HAP-1 (cell line): ENCODE measurements around the gene HES6.

Source experiments
- DNase-seq, 2 experiments: peaks; one replicate each; pipeline ENCODE4 v3.0.0-alpha.2; 2016 to 2020; ENCODE audit warnings: low spot score in 2 of 2
- H3K27me3 ChIP-seq: fragments of 250-450 bp; sonication (Bioruptor Pico); 2 replicates; pipeline ENCODE4 v1.5.1; 2020; ENCODE audit warnings: low read depth, mild to moderate bottlenecking, moderate library complexity
- H3K36me3 ChIP-seq: fragments of 250-450 bp; sonication (Bioruptor Pico); replicated peaks from 2 replicates; pipeline ENCODE4 v1.5.1; 2020; ENCODE audit warnings: mild to moderate bottlenecking
- H3K4me1 ChIP-seq: fragments of 250-450 bp; sonication (Bioruptor Pico); 2 replicates; pipeline ENCODE4 v1.5.1; 2020; ENCODE audit warnings: mild to moderate bottlenecking
- H3K4me3 ChIP-seq: fragments of 250-450 bp; sonication (Bioruptor Pico); 2 replicates; pipeline ENCODE4 v1.5.1; 2020; ENCODE audit warnings: mild to moderate bottlenecking, moderate library complexity
- H3K9me3 ChIP-seq: fragments of 250-450 bp; sonication (Bioruptor Pico); 2 replicates; pipeline ENCODE4 v1.5.1; 2020; ENCODE audit warnings: mild to moderate bottlenecking, moderate library complexity
- in situ Hi-C: fragments of 300-500 bp; cut with MboI; formaldehyde crosslinking; loops from 3 replicates; pipeline ENCODE4 v1.14.3; 2020; ENCODE audit warnings: low sequenced_read_pairs, inconsistent platforms, mixed read lengths

Gene HES6, protein sequence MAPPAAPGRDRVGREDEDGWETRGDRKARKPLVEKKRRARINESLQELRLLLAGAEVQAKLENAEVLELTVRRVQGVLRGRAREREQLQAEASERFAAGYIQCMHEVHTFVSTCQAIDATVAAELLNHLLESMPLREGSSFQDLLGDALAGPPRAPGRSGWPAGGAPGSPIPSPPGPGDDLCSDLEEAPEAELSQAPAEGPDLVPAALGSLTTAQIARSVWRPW

DNA sequence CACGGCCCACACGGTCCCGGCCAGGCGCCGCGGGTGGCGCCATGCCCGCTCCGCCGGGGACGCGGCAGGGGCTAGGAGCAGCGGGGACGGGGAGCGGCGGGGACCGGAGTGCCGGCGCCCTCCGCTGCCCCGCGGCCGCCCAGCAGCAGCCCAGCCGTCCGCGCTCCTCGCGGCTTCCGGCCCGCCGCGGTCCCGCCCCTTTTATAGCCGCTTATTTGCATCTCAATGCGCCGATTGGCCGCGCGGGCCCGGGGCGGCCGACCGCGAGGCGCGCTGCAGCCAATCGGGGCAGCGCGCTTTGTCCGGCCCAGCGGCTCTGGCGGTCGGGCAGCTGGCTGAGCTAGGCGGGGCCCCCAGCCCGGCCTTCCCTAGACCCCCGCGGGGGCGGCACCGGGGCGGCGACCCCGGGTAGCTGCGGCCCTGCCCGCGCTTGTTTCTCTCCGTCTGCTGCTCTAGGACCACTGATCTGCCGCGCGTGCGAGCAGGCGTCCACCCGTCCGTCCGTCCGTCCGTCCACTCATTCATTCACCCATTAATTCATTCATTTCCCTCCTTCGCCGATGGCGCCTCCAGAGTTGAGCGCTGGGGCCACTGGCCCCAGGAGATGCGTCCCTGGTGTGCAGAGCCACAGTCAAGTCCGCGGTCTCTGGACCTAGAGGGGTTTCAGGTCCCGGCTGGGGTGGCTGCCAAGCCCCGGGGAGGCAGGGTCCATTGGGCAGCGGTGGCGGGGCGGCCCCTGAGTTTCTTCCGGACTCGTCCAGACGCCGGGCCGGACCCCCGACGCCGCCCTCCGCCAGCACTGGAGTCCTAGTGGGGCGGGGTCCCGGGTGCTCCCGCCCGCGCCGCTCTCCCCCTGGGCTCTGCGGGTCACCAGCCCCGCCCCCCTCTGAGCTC lies at the start of gene HES6:
TSS of gene HES6 (minus strand) at position 176 of the 894 bp plus-strand sequence. CDS start at position 43, 133 bp downstream.
- H3K36me3 ChIP-seq, result peaks cover 8% of the 10 kb centered on the region
- H3K27me3 ChIP-seq, result no peaks in the 10 kb centered on the region
- H3K4me1 ChIP-seq, result peaks cover 13% of the 10 kb centered on the region
- DNase-seq, result peak; percentile 89 to 92
- H3K9me3 ChIP-seq, result peaks cover 4% of the 10 kb centered on the region; the same call in 1 of the 2 replicates
- H3K4me3 ChIP-seq, result peak within 1 kb of the TSS; percentile 54
- in situ Hi-C loops, result no loop called here

DNA sequence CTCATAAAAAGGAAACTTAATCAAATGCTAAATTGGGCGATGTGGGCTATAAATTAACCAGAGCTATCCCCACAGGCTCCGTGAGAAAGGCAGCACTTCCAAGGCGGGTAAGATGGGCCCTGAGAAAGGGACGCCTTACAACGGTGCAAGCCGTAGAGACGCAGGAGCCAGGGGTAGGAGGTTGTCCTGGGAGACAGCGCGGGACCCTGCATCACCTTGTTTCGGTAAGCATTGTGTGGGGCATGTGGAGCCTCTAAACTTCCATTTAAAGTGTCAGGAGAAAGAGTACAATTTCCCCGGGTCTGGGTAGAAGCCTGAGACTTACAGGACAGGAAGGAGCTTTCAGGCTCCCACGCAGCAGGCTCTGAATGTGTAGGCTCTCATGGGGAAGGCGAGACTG lies 49.7 kb upstream of the HES6 start:
- no peaks in the 10 kb centered on the region for H3K9me3 ChIP-seq
- no peak for DNase-seq
- in situ Hi-C loops, result no loop called here
- peak overlapping the region; percentile 43 for H3K4me3 ChIP-seq
- H3K4me1 ChIP-seq, result peaks cover 44% of the 10 kb centered on the region
- H3K27me3 ChIP-seq, result no peaks in the 10 kb centered on the region
- no peaks in the 10 kb centered on the region for H3K36me3 ChIP-seq

DNA sequence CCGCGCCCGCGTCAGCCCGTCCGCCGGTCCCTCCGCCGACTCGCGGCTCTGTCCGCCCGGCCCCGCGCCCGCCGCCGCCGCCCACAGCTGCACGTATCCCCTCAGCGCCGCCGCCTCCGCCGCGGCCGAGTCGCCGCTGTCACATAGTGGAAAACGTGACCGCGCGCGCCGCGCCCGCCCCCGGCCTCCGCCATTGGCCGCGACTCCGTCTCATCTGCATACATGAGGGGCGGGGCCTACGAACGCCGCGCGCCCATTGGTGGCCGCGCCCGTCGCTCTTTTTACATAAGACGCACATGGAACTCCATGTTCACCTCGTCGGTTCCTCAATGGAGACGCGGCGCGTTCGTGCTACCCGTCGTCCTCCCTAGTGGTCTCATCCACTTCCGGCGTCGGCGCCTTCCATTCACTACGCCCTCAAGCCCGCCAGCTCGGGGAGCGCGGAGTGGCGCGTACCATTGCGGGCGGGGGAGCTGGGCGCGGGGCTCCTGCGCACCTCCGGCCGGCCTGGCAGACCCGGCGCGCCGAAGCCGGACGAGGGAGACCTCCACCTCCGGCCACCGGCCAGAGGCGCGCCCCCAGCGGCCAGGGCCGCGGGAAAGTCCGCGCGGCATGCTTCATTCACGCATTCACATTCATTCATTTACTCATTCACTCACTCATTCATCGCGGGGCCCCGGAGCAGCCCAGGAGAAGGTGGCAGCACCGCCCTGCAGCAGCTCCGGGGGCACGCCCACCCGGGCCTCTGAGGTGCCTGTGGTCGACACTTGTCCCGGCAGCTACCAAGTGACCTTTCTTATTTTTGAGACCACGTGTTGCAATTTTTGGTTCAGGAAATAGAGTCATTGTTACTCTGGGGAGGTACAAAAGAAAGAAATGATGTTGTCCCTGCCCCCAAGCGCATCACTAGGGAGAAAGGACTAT lies 49.1 kb upstream of the HES6 start:
- H3K27me3 ChIP-seq, result no peaks in the 10 kb centered on the region
- H3K36me3 ChIP-seq, result no peaks in the 10 kb centered on the region
- peak; percentile 94 to 98 for DNase-seq
- peaks cover 44% of the 10 kb centered on the region for H3K4me1 ChIP-seq
- in situ Hi-C loops, result no loop called here
- H3K4me3 ChIP-seq, result peak overlapping the region; percentile 43
- H3K9me3 ChIP-seq, result no peaks in the 10 kb centered on the region

DNA sequence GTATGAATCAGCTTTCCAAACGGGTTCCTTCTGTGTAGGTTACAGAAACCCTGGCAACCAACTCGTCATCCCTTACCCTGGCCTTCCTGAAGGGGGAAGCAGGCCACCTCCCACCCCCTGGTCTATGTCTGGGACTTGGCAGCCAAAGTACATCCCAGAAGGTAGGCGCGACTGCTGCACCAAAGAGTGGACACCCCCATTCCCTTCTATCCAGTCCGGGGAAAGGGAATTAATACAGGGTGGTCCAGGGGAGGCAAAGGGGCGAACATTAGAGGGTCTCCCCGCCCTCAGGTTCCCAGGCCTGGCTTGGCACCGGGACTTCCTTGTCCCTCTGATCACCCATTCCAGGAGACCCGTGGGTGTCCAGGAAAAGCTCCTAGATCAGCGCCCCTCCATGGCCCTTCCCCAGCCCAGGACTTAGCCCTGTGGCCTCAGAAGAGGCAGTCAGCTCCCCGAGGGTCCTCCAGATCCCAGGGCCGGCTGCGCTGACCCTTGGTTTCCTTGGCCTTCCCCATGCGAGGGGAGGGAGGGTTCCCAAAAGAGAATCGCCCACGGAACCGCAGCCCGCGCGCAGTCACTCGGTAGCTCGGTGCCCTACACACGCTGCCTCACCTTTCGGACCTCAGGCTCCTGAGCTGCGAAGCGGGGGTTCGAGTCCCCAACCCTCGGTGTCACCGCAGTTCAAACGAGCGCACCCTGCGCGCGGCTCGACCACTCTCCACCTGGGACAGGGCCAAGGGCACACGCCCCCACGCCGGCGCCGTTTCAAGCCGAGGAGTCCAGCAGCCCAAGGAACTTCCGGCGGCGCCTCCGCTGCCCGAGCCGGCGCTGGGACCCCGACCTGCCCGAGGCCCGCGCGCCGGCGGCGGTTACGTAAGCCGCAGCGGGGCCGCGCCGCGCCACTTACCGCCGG lies 48.2 kb upstream of the HES6 start, which contains the start of gene PER2:
TSS of gene PER2 (minus strand) at position 874 of the 913 bp plus-strand sequence. CDS start 10,674 bp downstream, outside the sequence.
- H3K36me3 ChIP-seq, result no peaks in the 10 kb centered on the region
- peaks cover 44% of the 10 kb centered on the region for H3K4me1 ChIP-seq
- in situ Hi-C loops, result no loop called here
- H3K4me3 ChIP-seq, result peak within 1 kb of the TSS; percentile 77
- no peaks in the 10 kb centered on the region for H3K27me3 ChIP-seq
- peak; percentile 44 to 67 for DNase-seq
- no peaks in the 10 kb centered on the region for H3K9me3 ChIP-seq

DNA sequence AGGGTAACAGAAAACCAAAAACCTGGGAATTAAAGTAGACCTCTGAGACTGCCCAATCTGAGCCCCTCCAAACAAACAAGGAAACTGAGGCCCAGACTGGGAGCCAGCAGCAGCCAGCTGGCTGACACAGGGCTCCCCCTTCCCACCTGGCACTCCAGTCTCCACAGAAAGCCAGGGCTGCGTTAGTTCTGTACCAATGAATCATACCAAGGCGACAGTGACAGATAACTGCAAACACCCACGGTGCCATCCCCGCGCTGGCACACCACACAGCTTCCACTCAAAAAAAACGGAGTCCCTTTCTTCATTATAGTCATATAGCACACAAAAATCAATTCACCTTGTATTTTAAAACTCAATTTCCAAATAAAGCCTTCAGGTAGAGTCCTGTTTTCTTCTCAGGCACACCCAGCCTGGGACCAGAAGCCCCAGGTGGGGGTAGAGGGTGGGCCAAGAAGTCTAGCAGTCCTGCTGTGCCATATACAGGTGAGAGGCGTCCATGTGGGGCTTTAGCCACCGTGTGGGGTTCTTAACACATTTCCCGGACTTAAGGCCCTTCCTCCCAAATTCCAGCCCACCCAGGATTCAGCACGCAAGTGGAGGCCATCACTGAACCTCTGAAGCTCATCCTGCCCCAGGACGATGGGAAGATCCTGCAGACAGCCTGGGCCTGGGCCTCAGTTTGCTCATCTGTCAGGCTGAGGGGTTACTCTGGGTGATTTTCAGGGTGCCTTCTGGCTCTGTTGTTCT lies 47.3 kb upstream of the HES6 start:
- H3K4me3 ChIP-seq, result peak overlapping the region; percentile 77
- H3K27me3 ChIP-seq, result no peaks in the 10 kb centered on the region
- H3K36me3 ChIP-seq, result no peaks in the 10 kb centered on the region
- DNase-seq, result no peak
- in situ Hi-C loops, result no loop called here
- H3K4me1 ChIP-seq, result peaks cover 44% of the 10 kb centered on the region
- H3K9me3 ChIP-seq, result no peaks in the 10 kb centered on the region

DNA sequence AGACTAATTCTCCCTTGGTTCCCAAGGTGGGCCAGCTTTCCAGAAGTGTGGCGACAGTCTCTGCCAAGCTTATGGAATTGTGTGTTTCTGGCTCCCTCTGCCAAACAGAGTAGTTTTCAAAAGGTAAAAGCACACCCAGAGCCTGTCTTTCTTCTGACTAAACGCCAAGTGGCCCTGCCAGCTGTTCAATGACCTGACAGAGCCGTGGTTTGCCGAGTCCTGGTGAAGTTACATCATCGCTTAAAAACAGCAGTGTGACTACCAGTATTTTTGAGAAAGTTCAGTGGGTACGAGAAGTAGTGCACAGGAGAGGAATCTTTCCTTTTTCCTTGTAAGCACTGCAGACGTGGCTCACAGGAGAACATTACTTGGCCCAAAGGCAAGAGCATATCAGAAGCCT lies 46.7 kb upstream of the HES6 start:
- no peak for DNase-seq
- Histone ChIP-seq H3K9me3 (no peaks in the 10 kb centered on the region), H3K4me1 (peaks cover 44% of the 10 kb centered on the region), H3K27me3 (no peaks in the 10 kb centered on the region), H3K36me3 (no peaks in the 10 kb centered on the region), H3K4me3 (no peak overlapping the region)
- in situ Hi-C loops, result no loop called here

DNA sequence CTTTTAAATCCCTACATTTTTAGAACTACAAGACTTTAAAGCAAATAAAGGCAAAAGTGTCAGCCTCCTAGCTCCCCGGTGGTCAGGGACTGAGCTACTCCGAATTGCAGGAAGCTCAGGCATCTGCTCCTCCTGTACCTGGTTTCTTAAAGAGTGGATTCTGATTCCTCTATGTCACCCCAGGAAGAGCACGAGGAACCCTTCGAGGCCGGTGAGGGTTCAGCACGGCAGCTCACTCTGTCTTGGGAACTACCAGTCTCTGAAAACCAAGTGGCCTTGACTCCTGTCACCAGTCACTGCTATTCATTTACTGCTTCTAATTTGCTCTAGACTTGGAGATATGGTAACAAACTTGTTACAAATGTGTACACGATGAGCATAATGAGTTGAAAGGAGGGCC lies 46.3 kb upstream of the HES6 start:
- Histone ChIP-seq H3K27me3 (no peaks in the 10 kb centered on the region), H3K36me3 (no peaks in the 10 kb centered on the region), H3K9me3 (no peaks in the 10 kb centered on the region), H3K4me3 (no peak overlapping the region), H3K4me1 (peaks cover 44% of the 10 kb centered on the region)
- in situ Hi-C loops, result no loop called here
- no peak for DNase-seq

DNA sequence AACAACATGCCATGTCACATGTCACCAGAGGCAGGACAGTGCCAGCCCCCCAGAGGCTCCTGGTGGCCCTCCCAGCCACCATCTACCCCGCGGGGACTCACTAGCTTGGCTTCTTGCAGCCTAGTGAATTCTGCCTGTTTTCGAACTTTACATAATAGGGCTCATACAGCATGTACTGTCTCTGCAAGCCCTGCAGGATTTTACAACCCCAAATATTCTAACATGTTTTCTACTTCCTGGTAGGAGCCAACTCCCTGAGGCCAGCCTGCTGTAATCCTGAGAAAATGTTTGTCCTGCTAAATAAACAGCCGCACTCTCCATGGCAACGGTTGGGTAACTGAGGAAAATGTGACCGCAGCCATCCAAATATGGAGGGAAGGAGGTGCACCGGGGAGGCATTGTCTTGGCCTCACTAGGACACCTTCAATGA lies 45.8 kb upstream of the HES6 start:
- Histone ChIP-seq H3K4me1 (peaks cover 42% of the 10 kb centered on the region), H3K27me3 (no peaks in the 10 kb centered on the region), H3K9me3 (no peaks in the 10 kb centered on the region), H3K4me3 (no peak overlapping the region), H3K36me3 (no peaks in the 10 kb centered on the region)
- DNase-seq, result peak; percentile 83 to 88
- in situ Hi-C loops, result no loop called here

DNA sequence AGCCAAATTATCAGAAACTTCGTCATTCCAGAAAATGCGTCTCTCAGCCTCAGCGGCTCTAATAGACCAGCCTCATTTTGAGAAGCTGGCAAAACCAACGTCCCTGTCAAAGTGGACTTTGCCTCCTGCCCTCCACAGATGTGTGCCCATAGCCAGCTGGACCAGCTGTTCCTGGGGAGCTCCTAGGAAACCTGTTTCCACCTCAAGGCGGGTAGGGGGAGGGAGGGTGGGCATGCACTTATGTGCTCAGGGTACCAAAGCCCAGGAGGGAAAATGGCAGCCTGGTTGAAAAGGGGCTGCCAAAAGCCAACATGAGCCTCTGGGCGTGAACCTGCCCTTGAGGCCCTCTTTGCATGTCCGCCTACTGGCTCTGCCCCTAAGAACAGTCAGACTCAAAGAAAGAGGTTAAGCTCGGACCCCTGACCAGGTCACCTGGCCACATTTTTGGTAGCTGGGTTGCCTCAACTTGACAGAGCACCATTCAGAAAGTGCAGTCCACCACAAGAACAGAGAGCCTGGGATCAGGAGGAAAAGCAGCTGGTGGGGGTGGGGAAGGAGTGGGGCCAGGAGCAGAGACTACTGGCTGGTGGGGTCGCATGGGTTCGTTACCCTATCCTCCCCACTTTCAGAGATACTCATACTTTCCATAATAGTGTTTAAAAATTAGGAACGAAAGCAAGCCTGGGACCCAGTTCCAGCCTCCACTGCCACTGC lies 45.1 kb upstream of the HES6 start:
- H3K36me3 ChIP-seq, result no peaks in the 10 kb centered on the region
- no peaks in the 10 kb centered on the region for H3K9me3 ChIP-seq
- H3K4me1 ChIP-seq, result peaks cover 35% of the 10 kb centered on the region
- H3K27me3 ChIP-seq, result no peaks in the 10 kb centered on the region
- DNase-seq, result no peak
- H3K4me3 ChIP-seq, result no peak overlapping the region
- in situ Hi-C loops, result no loop called here

DNA sequence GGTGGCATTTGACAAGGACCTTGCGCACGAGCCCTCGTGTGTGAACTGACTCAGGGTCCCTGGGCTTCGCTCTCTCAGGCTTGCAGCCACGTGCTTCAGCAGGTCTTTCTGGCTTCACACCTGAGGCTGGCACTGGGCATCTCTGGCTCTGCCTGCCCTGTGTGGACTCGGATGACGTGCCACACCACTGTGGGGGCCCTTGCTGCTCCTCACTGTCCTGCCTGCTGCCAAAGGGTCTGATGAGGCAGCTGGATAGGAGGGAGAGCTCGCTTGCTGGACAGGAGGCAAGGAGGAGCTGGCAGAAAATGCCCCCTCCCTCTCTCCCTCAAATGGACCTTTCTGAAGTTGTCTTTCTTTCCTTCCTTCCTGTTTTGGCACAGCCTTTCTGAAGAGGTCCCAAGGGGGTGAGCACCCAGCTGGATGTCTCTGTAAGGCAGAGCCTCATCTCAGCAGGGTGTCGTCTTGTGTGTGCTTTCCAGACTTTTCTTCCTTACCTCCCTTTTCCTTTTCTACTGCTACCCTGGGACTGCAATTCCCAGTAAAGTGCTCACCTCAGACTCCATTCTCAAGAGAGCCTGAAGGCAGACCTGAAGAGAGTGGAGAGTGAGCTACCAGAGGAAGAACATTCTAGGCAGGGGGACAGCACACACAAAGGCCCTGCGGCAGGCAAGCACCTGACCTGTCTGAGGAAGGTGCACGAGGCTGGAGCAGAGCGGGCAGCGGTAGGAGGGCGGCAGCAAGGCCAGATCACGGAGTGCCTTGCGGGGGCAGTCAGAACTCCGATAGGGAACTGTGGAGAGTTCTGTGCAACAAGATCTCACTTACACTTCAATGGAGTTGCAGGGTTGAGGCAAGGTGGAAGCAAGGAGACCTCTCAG lies 43.3 kb upstream of the HES6 start:
- Histone ChIP-seq H3K4me3 (no peak overlapping the region), H3K9me3 (no peaks in the 10 kb centered on the region), H3K4me1 (peaks cover 26% of the 10 kb centered on the region), H3K27me3 (no peaks in the 10 kb centered on the region), H3K36me3 (no peaks in the 10 kb centered on the region)
- in situ Hi-C loops, result no loop called here
- DNase-seq, result no peak

DNA sequence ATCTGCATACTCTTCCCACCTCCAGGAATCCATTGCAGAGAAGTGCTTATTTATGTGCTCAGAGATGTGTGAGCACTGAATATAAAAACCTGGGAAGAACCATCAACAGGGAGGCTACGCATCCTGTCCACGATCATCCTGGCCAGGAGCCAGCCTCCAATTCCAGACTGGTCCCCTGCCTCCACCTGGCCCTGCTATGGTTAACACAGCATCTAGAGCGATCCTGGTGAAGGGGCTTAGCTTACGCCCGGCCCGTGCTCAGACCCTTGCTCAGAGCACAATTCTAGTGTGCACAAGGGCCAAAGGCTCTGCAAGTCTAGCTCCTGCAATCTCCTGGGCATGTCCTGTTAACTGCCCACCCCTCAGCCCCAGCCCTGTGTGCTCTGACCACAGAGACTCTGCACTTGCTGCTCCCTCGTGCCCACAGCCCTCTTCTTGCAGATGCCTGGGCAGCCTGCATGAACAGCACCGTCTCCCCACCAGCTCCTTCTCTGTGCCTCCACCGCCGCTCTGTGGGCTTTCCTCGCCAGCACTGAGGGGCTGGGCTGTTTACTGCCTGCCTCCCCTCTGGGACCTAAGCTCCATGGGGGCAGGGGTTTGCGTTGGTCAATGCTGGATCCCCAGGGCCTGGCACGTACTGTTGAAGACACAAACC lies 42.1 kb upstream of the HES6 start:
- Histone ChIP-seq H3K27me3 (no peaks in the 10 kb centered on the region), H3K9me3 (no peaks in the 10 kb centered on the region), H3K4me3 (no peak overlapping the region), H3K36me3 (no peaks in the 10 kb centered on the region), H3K4me1 (peaks cover 16% of the 10 kb centered on the region)
- no peak for DNase-seq
- in situ Hi-C loops, result no loop called here
